Effector memory CD4-positive, alpha-beta T cell (primary cell): Measurements from ENCODE around the gene GHR.

Experiments used
- DNase-seq, 3 donors: peaks; one replicate each; pipeline ENCODE4 v3.0.0-alpha.2; 2020
- H3K27ac ChIP-seq: 2 replicates; pipeline ENCODE4 v1.7.0; 2013; ENCODE audit warnings: mild to moderate bottlenecking, low read length, moderate library complexity; ENCODE audit not compliant: insufficient read depth, poor library complexity, severe bottlenecking
- H3K27me3 ChIP-seq: replicated peaks from 2 replicates; pipeline ENCODE4 v1.7.0; 2013; ENCODE audit warnings: mild to moderate bottlenecking, low read length; ENCODE audit not compliant: insufficient read depth, control insufficient read depth, poor library complexity, severe bottlenecking
- H3K36me3 ChIP-seq: 2 replicates; pipeline ENCODE4 v1.7.0; 2013; ENCODE audit warnings: mild to moderate bottlenecking, low read length, moderate library complexity; ENCODE audit not compliant: control insufficient read depth, insufficient read depth
- H3K4me1 ChIP-seq: 2 replicates; pipeline ENCODE4 v1.7.0; 2013; ENCODE audit warnings: low read length, mild to moderate bottlenecking; ENCODE audit not compliant: control insufficient read depth, insufficient read depth, poor library complexity, severe bottlenecking
- H3K4me3 ChIP-seq: 2 replicates; pipeline ENCODE4 v1.7.0; 2013; ENCODE audit warnings: low read length, low read depth, mild to moderate bottlenecking; ENCODE audit not compliant: insufficient read depth, poor library complexity, severe bottlenecking
- H3K9me3 ChIP-seq: 2 replicates; pipeline ENCODE4 v1.7.0; 2013; ENCODE audit warnings: mild to moderate bottlenecking, low read length, moderate library complexity; ENCODE audit not compliant: control insufficient read depth

GHR gene

GRCh38 chr5:42555797-42556196, 132.6 kb downstream of the GHR start:
- no peaks in the 10 kb centered on the region for H3K27me3 ChIP-seq
- H3K9me3 ChIP-seq = no peaks in the 10 kb centered on the region
- no peaks in the 10 kb centered on the region for H3K36me3 ChIP-seq
- no peak for DNase-seq
- no peak overlapping the region for H3K27ac ChIP-seq
- no peak overlapping the region for H3K4me3 ChIP-seq
- no peaks in the 10 kb centered on the region for H3K4me1 ChIP-seq

GRCh38 chr5:42557689-42558088, 134.4 kb downstream of the GHR start:
- H3K4me1 ChIP-seq = no peaks in the 10 kb centered on the region
- H3K4me3 ChIP-seq = no peak overlapping the region
- no peaks in the 10 kb centered on the region for H3K27me3 ChIP-seq
- no peaks in the 10 kb centered on the region for H3K36me3 ChIP-seq
- H3K27ac ChIP-seq = no peak overlapping the region
- H3K9me3 ChIP-seq = no peaks in the 10 kb centered on the region
- no peak for DNase-seq

GRCh38 chr5:42561656-42562055, 138.4 kb downstream of the GHR start:
- H3K4me3 ChIP-seq = no peak overlapping the region
- no peak overlapping the region for H3K27ac ChIP-seq
- no peaks in the 10 kb centered on the region for H3K9me3 ChIP-seq
- H3K36me3 ChIP-seq = no peaks in the 10 kb centered on the region
- no peak for DNase-seq
- no peaks in the 10 kb centered on the region for H3K27me3 ChIP-seq
- no peaks in the 10 kb centered on the region for H3K4me1 ChIP-seq

GRCh38 chr5:42564689-42565356, 141.6 kb downstream of the GHR start:
- Histone ChIP-seq H3K4me1 (no peaks in the 10 kb centered on the region), H3K9me3 (no peaks in the 10 kb centered on the region), H3K27me3 (no peaks in the 10 kb centered on the region), H3K27ac (no peak overlapping the region), H3K4me3 (no peak overlapping the region), H3K36me3 (no peaks in the 10 kb centered on the region)
- no peak for DNase-seq

DNA sequence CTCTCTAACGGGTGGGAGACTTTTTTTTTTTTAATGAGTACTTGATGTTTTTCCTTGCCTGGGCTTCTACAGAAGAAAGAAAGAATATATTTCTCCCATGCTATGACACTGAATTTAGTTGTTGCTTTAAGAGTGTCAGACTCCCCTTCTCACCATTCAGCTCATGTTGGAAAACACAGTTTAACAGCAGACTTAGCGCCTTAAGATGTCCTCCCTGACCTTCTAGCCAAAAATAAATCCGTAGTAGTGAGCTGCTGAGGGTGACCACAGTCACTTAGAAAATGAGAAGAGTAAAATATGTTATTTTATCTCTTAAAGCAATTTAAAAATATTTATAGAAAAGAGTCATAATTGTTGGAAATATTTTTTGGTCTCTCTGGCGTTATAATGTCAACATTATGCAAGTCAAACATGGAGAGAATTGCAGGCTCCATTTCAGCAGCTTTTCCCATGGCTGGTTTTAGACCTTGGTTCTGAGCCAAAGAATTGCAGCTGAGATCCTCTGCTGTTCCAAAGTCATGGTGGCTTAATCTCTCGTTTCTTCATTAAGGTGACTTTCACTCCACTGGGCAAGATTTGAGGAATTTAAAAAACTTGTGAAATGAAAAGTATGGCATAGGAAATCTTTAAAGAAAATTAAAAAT, 143.5 kb downstream of the GHR start:
- H3K4me1 ChIP-seq = no peaks in the 10 kb centered on the region
- H3K27me3 ChIP-seq = no peaks in the 10 kb centered on the region
- no peaks in the 10 kb centered on the region for H3K36me3 ChIP-seq
- H3K27ac ChIP-seq = no peak overlapping the region
- H3K4me3 ChIP-seq = no peak overlapping the region
- no peak for DNase-seq
- H3K9me3 ChIP-seq = no peaks in the 10 kb centered on the region

DNA sequence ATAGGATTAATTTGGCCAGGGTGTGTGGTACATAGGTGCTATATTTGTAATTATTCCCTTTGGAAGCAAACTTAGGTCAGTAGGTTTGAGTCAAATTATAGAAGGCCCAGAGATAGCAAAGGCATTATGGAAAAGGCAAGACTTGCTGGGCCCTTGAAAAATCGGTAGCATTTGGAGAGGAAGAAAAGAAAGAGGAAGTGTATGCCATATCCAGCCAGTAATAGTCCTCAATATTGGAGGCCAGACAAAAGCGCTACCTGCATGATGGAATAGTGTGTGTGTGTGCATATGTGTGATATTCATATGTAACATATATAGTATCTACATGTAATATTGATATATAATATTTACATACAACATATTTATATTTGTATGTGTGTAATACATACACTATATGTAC, 146.1 kb downstream of the GHR start:
- H3K36me3 ChIP-seq = no peaks in the 10 kb centered on the region
- H3K27me3 ChIP-seq = no peaks in the 10 kb centered on the region
- no peak overlapping the region for H3K27ac ChIP-seq
- no peaks in the 10 kb centered on the region for H3K9me3 ChIP-seq
- H3K4me1 ChIP-seq = no peaks in the 10 kb centered on the region
- DNase-seq = no peak
- no peak overlapping the region for H3K4me3 ChIP-seq

DNA sequence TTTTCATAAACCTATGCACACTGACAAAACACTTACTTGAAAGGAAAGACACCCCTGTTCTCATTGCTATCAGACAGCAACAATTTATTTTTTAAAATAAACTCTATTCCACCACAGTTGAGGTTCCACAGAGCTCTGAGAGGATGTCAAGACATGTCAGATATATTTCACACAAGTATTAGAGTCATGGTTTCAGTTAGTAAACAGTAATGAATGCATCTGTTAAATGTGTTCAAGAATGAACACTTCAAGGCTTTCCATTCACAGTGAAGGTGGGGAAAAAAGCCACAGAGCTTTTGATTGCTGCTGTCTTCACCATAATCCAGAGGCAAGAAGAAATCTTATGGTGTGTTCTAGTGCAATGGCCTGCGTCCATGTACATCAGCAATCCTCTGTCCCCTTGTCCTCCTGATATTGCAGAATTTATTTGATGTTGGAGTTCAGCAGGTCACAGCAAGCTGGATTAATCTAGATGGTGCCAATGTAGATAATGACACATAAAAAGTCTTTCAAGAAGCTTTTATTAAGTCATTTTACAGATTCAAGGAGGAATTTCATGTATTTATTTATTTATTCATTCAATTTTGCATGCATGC, 146.8 kb downstream of the GHR start:
- no peaks in the 10 kb centered on the region for H3K27me3 ChIP-seq
- H3K9me3 ChIP-seq = no peaks in the 10 kb centered on the region
- no peak overlapping the region for H3K27ac ChIP-seq
- no peak for DNase-seq
- no peaks in the 10 kb centered on the region for H3K36me3 ChIP-seq
- H3K4me1 ChIP-seq = no peaks in the 10 kb centered on the region
- no peak overlapping the region for H3K4me3 ChIP-seq

DNA sequence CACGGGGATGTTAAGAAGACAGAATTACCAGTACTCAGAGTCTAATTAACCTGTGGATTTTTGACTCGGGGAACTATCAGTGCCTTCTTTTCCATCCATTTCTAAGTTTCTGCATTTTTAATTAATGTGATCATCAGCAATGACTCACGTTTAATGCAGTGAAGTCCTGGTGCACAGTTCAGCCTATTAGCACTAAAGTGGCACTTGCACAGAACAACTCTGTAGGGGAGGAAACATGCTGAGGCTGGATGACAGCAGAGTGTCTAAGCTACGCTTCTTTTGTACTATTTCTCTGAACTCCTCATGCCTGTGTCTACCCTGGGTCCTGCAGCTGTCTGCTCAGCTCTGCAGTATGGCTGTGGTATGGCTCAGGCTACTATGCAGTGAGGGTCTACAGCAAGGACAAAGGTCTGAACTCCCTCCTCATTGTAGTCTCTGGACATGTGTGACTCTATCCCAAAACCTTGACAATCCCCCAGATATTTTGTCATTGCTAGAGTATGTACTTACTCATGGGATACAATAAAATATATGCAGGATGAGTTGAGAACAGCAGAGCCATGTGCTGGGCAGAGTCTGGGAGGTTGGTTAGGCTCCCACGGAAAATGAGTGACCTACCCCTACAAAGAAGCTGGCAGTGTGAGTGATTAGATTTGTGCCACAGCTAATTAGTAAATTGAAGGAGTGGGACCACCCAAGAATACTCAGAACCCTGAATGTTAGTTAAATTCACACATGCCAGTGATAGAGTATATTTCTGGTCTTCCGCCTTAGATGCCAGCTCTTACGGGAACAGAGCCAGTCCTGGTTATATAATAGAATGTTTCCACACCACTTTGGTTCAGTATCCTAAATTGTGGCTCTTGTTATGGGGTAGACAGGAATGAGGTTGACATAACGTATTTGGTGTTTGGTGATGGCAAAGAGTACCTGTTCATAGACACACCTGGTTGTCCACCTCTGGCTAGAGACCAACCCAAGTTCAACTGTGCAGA, 148.0 kb downstream of the GHR start:
- H3K36me3 ChIP-seq = no peaks in the 10 kb centered on the region
- H3K4me3 ChIP-seq = no peak overlapping the region
- DNase-seq = no peak
- H3K27ac ChIP-seq = no peak overlapping the region
- H3K4me1 ChIP-seq = no peaks in the 10 kb centered on the region
- no peaks in the 10 kb centered on the region for H3K27me3 ChIP-seq
- H3K9me3 ChIP-seq = no peaks in the 10 kb centered on the region

- Histone ChIP-seq H3K4me3 (no peak overlapping the region), H3K4me1 (no peaks in the 10 kb centered on the region), H3K9me3 (no peaks in the 10 kb centered on the region), H3K27ac (no peak overlapping the region), H3K36me3 (no peaks in the 10 kb centered on the region), H3K27me3 (no peaks in the 10 kb centered on the region)
- DNase-seq = no peak
Observed at GRCh38 chr5:42572313-42572712, 149.1 kb downstream of the GHR start.
